Endothelial cell of umbilical vein (primary cell): ENCODE results near the gene DST. TPM values are rescaled to one million over a fixed set of nuclear protein-coding genes. Genes with fewer than 3 reads are reported as not detected.

ENCODE experiments used
- BruUV-seq: library from RNA; stranded (reverse); fragments of 400-500 nt; replicated peaks from 2 replicates; lab custom pipeline; 2021; lab: Mats Ljungman, UMichigan
- CTCF ChIA-PET: fragments of 300-600, 350-600 bp; sonication (Branson Sonifier 250); formaldehyde crosslinking; loops from one replicate; lab custom pipeline; 2021; ENCODE audit warnings: antibody characterized with exemption, inconsistent platforms; lab: Charles Lee
- POLR2A ChIA-PET: fragments of 300-600, 350-600 bp; sonication (Branson Sonifier 250); formaldehyde crosslinking; loops from one replicate; lab custom pipeline; 2021; ENCODE audit warnings: antibody characterized with exemption, inconsistent platforms; lab: Charles Lee
- DNase-seq: peaks from one replicate; pipeline ENCODE4 v3.0.0-alpha.2; 2011; ENCODE audit warnings: low read depth, low spot score
- FAIRE-seq: peaks from 2 replicates; lab custom pipeline; 2011; peaks lifted over from hg19 to GRCh38; lab: Jason Lieb, UNC
- H2AFZ ChIP-seq: 2 replicates; pipeline ENCODE4 v1.6.0; 2012; ENCODE audit warnings: low read depth, low read length, control low read depth, inconsistent platforms
- H3K27ac ChIP-seq: 2 replicates; pipeline ENCODE4 v1.5.1; 2011; ENCODE audit warnings: low read depth, mild to moderate bottlenecking, control low read depth, low read length, moderate library complexity; ENCODE audit not compliant: insufficient read depth
- H3K27me3 ChIP-seq, 2 experiments: 2 replicates each; pipeline versions ENCODE4 v1.6.0 to v1.6.1; 2011; ENCODE audit warnings: low read length in 2 of 2, mixed read lengths in 1 of 2; ENCODE audit not compliant: control insufficient read depth in 2 of 2, insufficient read depth in 2 of 2
- H3K36me3 ChIP-seq, 2 experiments: 2 replicates in 1 of 2; 3 replicates in 1 of 2; pipeline ENCODE4 v1.5.1; 2011; ENCODE audit warnings: low read length in 2 of 2, mild to moderate bottlenecking in 1 of 2, moderate library complexity in 1 of 2; ENCODE audit not compliant: control insufficient read depth in 2 of 2, insufficient read depth in 2 of 2; ENCODE audit errors: extremely low read depth in 1 of 2
- H3K4me1 ChIP-seq: 3 replicates; pipeline ENCODE4 v1.5.1; 2011; ENCODE audit warnings: mild to moderate bottlenecking, low read length; ENCODE audit not compliant: control insufficient read depth, insufficient read depth; ENCODE audit errors: extremely low read depth
- H3K4me2 ChIP-seq: 2 replicates; pipeline ENCODE4 v1.6.1; 2011; ENCODE audit warnings: low read length, control low read depth, mixed read lengths; ENCODE audit not compliant: insufficient read depth
- H3K4me3 ChIP-seq, 3 experiments: fragments of 200-600 bp in 1 of 3; sonication (generic), shearing (Covaris generic) in 1 of 3; replicated peaks in 1 of 3; 2 replicates each; pipeline ENCODE4 v1.5.1; 2011 to 2016; ENCODE audit warnings: control low read depth in 3 of 3, low read length in 3 of 3, mild to moderate bottlenecking in 2 of 3, inconsistent platforms in 1 of 3, low read depth in 1 of 3, moderate library complexity in 1 of 3; ENCODE audit not compliant: insufficient read depth in 1 of 3
- H3K79me2 ChIP-seq: 2 replicates; pipeline ENCODE4 v1.6.0; 2012; ENCODE audit warnings: low read length, inconsistent platforms; ENCODE audit not compliant: control insufficient read depth, insufficient read depth
- H3K9ac ChIP-seq: replicated peaks from 2 replicates; pipeline ENCODE3; 2011; ENCODE audit warnings: low read length, control low read depth; ENCODE audit not compliant: insufficient read depth; ENCODE audit errors: extremely low read depth
- H3K9me1 ChIP-seq: replicated peaks from 3 replicates; pipeline ENCODE4 v1.6.0; 2011; ENCODE audit warnings: mild to moderate bottlenecking, low read length; ENCODE audit not compliant: control insufficient read depth, insufficient read depth; ENCODE audit errors: extremely low read depth
- H3K9me3 ChIP-seq: replicated peaks from 2 replicates; pipeline ENCODE4 v1.5.1; 2012; ENCODE audit warnings: low read length, inconsistent platforms; ENCODE audit not compliant: control insufficient read depth, insufficient read depth
- H4K20me1 ChIP-seq: replicated peaks from 2 replicates; pipeline ENCODE3; 2011; ENCODE audit warnings: mild to moderate bottlenecking, low read length; ENCODE audit not compliant: control insufficient read depth, insufficient read depth; ENCODE audit errors: extremely low read depth
- CTCF ChIP-seq, 2 donors: IDR thresholded peaks; 1 replicate in 1 of 2; 2 replicates in 1 of 2; pipeline ENCODE4 v1.5.1; 2011; ENCODE audit warnings: low read length in 2 of 2, mild to moderate bottlenecking in 2 of 2, moderate library complexity in 2 of 2, control low read depth in 1 of 2, inconsistent platforms in 1 of 2, low read depth in 1 of 2; ENCODE audit not compliant: insufficient read depth in 1 of 2; ENCODE audit errors: extremely low read depth in 1 of 2
- EZH2 ChIP-seq: IDR thresholded peaks from 2 replicates; pipeline ENCODE4 v1.6.1; 2012; ENCODE audit warnings: borderline replicate concordance, low read depth, mild to moderate bottlenecking, moderate library complexity, low read length, inconsistent platforms; ENCODE audit not compliant: severe bottlenecking
- FOS ChIP-seq: IDR thresholded peaks from 2 replicates; pipeline ENCODE4 v1.6.1; 2011; ENCODE audit warnings: mild to moderate bottlenecking, low read length, moderate library complexity, borderline replicate concordance; ENCODE audit not compliant: insufficient read depth
- GATA2 ChIP-seq: IDR thresholded peaks from 2 replicates; pipeline ENCODE4 v1.7.0; 2011; ENCODE audit warnings: low read depth, mild to moderate bottlenecking, moderate library complexity, mixed read lengths, low read length; ENCODE audit not compliant: insufficient read length, insufficient read depth
- JUN ChIP-seq: IDR thresholded peaks from 2 replicates; pipeline ENCODE4 v1.6.1; 2011; ENCODE audit warnings: borderline replicate concordance, low read depth; ENCODE audit not compliant: insufficient read length, insufficient read depth
- MAX ChIP-seq: IDR thresholded peaks from 2 replicates; pipeline ENCODE4 v1.6.1; 2011; ENCODE audit not compliant: insufficient read depth, insufficient read length
- MYC ChIP-seq: IDR thresholded peaks from one replicate; pipeline ENCODE4 v1.6.1; 2011; ENCODE audit warnings: mild to moderate bottlenecking, low read depth, low read length
- POLR2A ChIP-seq: IDR thresholded peaks from 2 replicates; pipeline ENCODE4 v1.6.1; 2012; ENCODE audit warnings: low read depth, mild to moderate bottlenecking, control low read depth, low read length
- POLR2AphosphoS5 ChIP-seq: IDR thresholded peaks from 2 replicates; pipeline ENCODE4 v1.6.1; 2012; ENCODE audit warnings: low read depth, mild to moderate bottlenecking, control low read depth, low read length, moderate library complexity; ENCODE audit not compliant: insufficient read depth
- dilution Hi-C: fragments of 300-500 bp; cut with MboI; formaldehyde crosslinking; loops from one replicate; pipeline ENCODE4 v1.15.0; 2019; ENCODE audit warnings: low sequenced_read_pairs; ENCODE audit not compliant: extremely low pct_ligation_motif_present
- intact Hi-C: fragments of 100-400 bp; cut with micrococcal nuclease; formaldehyde crosslinking; loops from one replicate; pipeline ENCODE4 v1.10.0; 2022
- polyA plus RNA-seq, 4 experiments: library from polyadenylated mRNA; depleted of rRNA in 3 of 4; stranded (reverse) in 3 of 4; unstranded in 1 of 4; fragments of >200 nt; gene quantifications; 2 replicates each; pipeline versions ENCODE4 v1.2.1 to v1.2.3, GENCODE V29; 2011 to 2012; ENCODE audit warnings: missing spikeins in 1 of 4
- total RNA-seq: library from RNA; stranded (reverse); gene quantifications from 2 replicates; pipeline ENCODE4 v1.2.3, GENCODE V29; 2021

DST gene
- total and polyA plus RNA-seq, 2 donors (not counting 3 experiments of a cell fraction or from before 2014, with no cell fraction given): 62.3 to 253 TPM

- peak; percentile 42 for FAIRE-seq
- dilution Hi-C loops (no loop called here), intact Hi-C loops (no loop called here)
- DNase-seq: peak; percentile 45
- Histone ChIP-seq H3K9ac (no peak overlapping the region), H4K20me1 (no peaks in the 10 kb centered on the region), H2AFZ (no peak overlapping the region), H3K36me3 (peaks cover 8 to 20% of the 10 kb centered on the region in 2 experiments), H3K9me1 (no peaks in the 10 kb centered on the region), H3K79me2 (no peaks in the 10 kb centered on the region), H3K4me2 (no peak overlapping the region), H3K27ac (peak overlapping the region; percentile 5), H3K27me3 (no peaks in the 10 kb centered on the region), H3K4me1 (peaks cover 10% of the 10 kb centered on the region), H3K9me3 (no peaks in the 10 kb centered on the region), H3K4me3 (no peak overlapping the region)
- TF ChIP-seq EZH2: no peak
- TF ChIP-seq POLR2A: no peak
- TF ChIP-seq MAX: no peak
- no peak for TF ChIP-seq FOS
- TF ChIP-seq JUN: no peak
- TF ChIP-seq POLR2AphosphoS5: no peak
- CTCF ChIA-PET: interaction anchor here (1.6 kb wide), 1 partner anchor 114 kb away, joined by 3 read pairs; no protein-coding TSS in a partner anchor
- POLR2A ChIA-PET: no interaction called here
- BruUV-seq: no TSS peak
These were observed 158.0 kb downstream of the DST start for GRCh38 chr6:56484669-56485068.

- H3K36me3 ChIP-seq: peaks cover 8 to 19% of the 10 kb centered on the region in 2 experiments
- no peak for TF ChIP-seq POLR2A
- no peak for TF ChIP-seq MYC
- TF ChIP-seq GATA2: no peak
- no peak for TF ChIP-seq CTCF (IDR thresholded peaks at IDR 0.05; ENCODE audit: extremely low read depth in 1 of 2, insufficient read depth in 1 of 2, low read depth in 1 of 2, low read length in 2 of 2)
- no peak for TF ChIP-seq MAX
- TF ChIP-seq FOS: no peak
- dilution Hi-C loops: no loop called here
- no peak overlapping the region for H3K27ac ChIP-seq
- FAIRE-seq (peak; percentile 28), DNase-seq (peak; percentile 4)
- no TSS peak for BruUV-seq
- H3K4me1 ChIP-seq: peaks cover 10% of the 10 kb centered on the region
- H3K79me2 ChIP-seq: no peaks in the 10 kb centered on the region
- no peaks in the 10 kb centered on the region for H3K9me3 ChIP-seq
- H3K27me3 ChIP-seq: no peaks in the 10 kb centered on the region
- CTCF ChIA-PET: interaction anchor here (1.6 kb wide), 1 partner anchor 113 kb away, joined by 3 read pairs; no protein-coding TSS in a partner anchor
- POLR2A ChIA-PET: no interaction called here
- H2AFZ ChIP-seq: no peak overlapping the region
- H3K4me2 ChIP-seq: no peak overlapping the region
- no peaks in the 10 kb centered on the region for H3K9me1 ChIP-seq
- no peaks in the 10 kb centered on the region for H4K20me1 ChIP-seq
- H3K9ac ChIP-seq: no peak overlapping the region
- no peak overlapping the region for H3K4me3 ChIP-seq
- intact Hi-C loops: no loop called here
These were observed 158.8 kb downstream of the DST start for GRCh38 chr6:56483929-56484328.
